Activated CD8-positive, alpha-beta memory T cell treated with anti-CD3 and anti-CD28 coated beads for 24 hours (primary cell): ENCODE measurements around the gene FYB1.

Experiments
- DNase-seq: peaks from one replicate; pipeline ENCODE4 v3.0.0-alpha.2; 2020

The FYB1 gene

DNA sequence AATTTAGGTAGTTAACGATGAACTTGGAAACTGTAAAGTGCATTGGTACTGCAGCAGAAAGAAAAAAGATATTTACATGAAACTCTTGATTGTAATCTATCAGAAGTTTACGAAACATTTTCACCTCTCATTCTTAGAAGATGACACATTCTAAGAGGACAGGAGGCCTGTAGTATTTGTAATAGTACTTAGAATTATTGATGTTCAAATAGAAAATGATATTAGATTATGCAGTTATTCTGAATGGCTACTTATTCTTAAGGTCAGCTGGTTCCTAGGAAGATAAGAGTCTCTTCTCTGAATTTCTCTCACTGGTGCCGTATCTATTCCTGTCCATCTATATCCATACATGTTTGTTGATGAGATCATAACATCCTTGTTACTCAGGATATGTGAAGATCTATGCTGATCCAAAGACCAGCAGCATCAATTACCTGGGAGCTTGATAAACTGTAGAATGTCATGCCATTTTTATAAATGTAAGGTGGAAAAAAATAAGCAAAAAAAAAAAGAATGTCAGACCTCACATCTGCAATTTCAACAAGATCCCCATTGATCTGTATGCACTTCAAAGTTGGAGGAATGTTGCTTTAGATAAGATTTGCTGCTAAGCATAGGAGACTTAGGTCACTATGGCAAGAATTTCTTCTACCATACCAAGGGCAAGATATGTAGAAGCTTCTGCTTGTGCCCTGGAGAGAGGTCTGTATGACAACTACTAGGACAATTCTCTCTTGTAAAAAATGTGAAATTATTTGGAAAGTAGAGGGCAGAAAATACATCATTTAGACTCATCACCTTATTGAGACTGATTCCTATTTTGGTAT is 102.8 kb downstream of the FYB1 start:
- no peak for DNase-seq

DNA sequence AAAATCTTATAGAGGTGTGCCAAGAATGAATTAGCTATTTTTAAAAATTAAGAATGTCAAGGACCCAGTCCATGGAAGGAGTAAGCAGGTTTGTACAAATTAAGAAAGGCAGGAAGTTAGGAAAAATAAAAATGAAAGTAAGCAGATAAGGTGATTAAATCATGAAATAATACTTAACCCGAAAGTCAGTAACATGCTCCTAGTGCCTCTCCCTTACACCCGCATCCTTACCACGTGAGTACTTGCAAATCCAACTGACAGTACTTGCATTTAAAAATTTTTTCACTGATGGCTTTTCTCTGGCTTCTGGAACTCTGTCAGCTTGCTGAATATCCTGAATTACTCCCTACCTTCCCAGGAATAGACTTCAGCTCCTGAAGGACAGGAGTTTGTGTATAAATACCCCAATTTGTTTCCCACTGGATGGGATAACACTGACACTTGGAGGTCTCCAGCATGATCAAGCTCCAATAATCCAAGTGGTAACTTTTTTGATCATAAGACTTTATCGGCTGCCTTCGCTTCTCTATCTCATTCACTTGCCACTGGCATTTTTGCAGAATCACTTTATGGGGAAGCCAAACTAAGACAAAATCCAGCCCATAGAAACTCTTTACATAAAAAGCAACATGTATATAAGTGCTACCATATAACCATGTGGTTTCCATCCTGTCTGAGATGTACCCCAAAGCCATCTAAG is 103.6 kb downstream of the FYB1 start:
- no peak for DNase-seq

- DNase-seq = no peak
Measured at GRCh38 chr5:39114155-39114554, 105.2 kb downstream of the FYB1 start.

- no peak for DNase-seq
Measured at GRCh38 chr5:39113354-39113953, 105.9 kb downstream of the FYB1 start.

DNA sequence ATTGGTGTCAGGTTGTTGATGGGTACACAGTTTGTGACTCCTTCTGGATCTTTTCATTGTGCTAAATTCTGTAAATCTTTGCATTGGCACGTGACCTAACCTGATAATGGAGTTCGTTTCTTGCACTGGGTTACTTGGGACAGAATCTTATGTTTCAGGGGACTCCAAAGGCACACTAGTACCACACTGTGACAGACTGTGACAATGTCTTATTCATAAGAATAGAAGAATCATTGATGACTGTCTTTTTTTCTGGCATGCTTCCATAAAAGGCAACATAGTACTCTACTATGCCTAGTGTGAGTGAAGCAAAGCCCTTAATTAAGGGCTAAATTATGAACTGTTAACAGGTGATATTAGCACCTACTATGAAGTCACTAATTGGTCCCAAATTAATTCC is 109.8 kb downstream of the FYB1 start:
- no peak for DNase-seq

- no peak for DNase-seq
Measured at GRCh38 chr5:39108987-39109386, 110.4 kb downstream of the FYB1 start.

DNA sequence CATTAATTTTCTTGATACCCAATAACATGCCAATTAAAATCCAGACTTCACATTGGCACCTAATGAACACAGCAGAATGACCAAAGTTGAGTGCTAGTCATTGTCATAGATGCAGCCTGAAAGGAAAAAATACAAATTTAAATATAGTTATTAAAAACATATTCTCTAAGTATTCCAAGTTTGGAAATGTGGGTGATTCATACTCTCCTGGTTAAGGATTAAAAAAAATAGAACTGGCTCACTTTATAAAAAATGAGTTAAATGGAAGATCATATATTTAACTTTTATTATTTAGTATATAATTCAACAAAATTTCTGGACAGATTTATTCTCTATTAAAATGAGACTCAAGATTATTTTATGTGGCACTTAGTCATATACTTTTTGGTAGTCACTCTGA is 112.0 kb downstream of the FYB1 start:
- DNase-seq = no peak

GRCh38 chr5:39106322-39106721 is 113.0 kb downstream of the FYB1 start:
- DNase-seq = no peak

- DNase-seq = no peak
Measured at GRCh38 chr5:39104221-39104620, 115.1 kb downstream of the FYB1 start.

- no peak for DNase-seq
Measured at GRCh38 chr5:39102684-39103155, 116.6 kb downstream of the FYB1 start.

- no peak for DNase-seq
Measured at GRCh38 chr5:39100851-39101396, 118.4 kb downstream of the FYB1 start.

DNA sequence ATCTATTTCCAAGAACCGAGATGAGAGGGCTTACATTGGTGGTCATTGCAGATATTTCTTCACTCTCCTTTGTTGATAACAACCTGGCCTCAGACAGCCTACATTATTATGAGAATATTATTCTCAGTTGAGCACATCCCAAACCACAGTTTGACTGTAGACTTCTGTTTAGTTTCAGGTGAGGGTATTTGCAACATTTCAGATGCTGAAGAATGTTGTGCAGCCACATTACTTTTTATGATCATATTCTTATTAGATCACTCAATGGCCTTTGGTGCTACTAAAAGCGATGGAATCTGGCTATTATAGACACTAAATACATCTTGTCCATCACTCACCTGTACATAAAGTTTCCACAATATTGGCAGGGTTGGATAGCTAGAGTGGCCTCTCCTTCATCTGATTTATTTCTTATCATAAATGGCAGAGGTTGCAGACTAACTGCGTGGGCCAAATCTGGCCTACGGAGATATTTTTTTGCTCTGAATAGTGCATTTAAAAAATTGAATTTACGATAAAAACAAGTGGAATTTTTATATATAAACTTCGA is 119.0 kb downstream of the FYB1 start:
- no peak for DNase-seq

DNA sequence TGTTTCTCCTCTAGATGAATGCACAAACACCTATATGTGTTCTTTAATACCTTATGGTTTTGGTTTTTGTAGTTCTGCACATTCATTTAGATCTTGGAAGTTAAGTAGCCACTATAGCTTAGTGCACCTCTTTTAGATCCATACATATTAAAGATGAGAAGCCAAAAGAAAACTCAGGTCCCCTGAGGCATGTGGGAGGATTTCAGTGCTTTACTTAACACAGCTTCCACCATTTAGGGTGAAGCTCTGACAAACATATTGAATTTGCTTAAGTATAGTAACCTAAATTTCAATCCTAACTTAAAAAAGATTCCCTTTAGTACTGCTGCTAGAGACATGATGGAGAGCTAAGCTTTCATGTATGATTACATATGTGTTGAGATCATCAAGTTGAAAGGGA is 119.5 kb downstream of the FYB1 start:
- DNase-seq = no peak

- no peak for DNase-seq
Measured at GRCh38 chr5:39093352-39093751, 126.0 kb downstream of the FYB1 start.

GRCh38 chr5:39092581-39093351 is 126.6 kb downstream of the FYB1 start:
- no peak for DNase-seq

GRCh38 chr5:39091940-39092580 is 127.3 kb downstream of the FYB1 start:
- no peak for DNase-seq

DNA sequence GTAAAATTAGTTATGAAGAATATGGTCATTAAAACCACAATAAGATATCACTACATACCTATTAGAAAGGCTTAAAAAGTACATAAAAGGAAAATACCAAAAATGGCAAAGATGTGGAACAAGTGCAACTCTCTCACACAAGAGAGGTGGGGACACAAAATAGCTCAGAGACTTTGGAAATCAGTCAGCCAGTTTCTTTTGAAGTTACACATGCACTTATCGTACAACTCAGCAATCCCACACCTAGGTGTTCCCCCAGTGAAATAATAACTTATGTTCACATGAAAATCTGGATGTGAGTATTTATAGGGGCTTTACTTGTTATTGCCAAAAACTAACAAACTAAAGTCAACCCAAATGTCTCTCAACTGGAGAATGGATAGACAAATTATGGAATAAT is 135.4 kb downstream of the FYB1 start:
- no peak for DNase-seq

DNA sequence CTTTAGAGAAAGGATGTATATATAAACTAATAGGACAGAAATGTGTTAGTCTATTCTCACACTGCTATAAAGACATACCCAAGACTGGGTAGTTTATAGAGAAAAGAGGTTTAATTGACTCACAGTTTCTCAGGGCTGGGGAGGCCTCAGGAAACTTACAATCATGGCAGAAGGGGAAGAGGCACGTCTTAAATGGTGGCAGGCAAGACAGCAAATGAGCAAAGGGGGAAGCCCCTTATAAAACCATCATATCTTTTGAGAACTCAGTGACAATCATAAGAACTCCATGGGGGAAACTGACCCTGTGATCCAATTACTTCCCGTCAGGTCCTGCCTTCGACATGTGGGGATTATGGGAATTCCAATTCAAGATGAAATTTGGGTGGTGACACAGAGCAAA is 136.4 kb downstream of the FYB1 start:
- no peak for DNase-seq

DNA sequence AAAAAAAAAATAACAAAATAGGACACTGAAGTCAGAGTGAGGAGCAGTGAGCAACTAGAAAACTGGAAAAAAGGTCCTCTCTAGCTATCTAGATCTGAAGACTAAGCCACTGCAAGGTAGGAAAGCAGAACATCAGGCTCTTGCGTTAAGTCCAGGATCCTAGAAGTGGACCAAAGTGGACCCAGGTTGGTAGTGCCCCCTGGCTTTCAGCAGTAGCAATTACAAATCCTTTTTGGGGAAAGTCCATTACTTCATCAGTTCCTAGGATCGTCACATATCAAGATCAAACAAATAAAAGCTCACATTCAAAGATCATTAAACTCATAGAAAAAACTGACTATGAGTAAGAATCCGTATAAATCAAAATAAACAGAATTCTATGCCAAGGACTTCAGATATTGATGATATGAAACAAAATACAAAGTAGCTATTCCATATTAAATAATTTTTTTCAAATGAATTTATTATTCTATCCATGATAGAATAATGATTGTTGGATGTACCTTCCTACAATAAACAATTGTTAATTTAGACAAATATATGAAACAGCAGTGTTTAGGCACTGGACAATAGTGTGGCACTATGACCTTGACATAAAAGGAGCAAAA is 138.7 kb downstream of the FYB1 start:
- DNase-seq = no peak

DNA sequence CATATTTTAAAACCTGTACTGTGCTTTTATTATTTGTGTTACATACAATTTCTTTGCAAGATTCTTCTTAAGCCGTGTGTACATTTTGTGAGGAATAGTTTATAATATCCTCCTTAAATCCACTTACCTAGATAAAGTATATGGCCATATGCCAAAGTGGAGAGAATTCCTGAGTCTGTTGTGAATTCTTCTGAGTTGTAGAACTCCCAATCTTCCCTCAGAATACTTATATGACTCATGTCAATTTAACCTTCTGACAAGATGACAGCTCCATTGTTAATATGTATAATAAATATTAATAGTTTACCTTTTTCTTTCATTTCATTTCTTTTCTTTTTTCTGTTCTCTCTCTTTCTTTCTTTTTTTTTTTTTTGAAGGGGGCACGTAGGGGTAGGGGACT is 139.2 kb downstream of the FYB1 start:
- DNase-seq = no peak

DNA sequence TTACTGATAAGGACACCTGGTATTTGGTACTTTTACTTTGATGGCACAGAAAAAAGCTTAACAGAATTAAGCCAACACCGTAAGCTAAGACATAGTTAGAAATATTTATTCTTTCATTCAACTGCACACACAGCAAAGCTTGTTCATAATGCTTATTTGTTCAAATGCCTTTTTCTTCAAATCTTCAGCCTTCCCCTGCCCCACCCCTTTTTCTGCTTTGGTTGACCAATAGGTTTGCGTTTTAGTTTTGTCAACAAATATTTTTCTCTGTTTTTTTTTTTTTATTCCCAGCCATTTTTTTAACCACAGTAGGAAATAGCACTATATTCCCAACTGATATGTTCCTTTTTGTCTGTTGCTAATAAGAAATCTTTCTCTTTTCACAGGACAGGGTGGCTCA is 140.2 kb downstream of the FYB1 start:
- no peak for DNase-seq
